ENCODE measurements around the gene KCNK1. TPM values are rescaled to one million over a fixed set of nuclear protein-coding genes. Genes with fewer than 3 reads are reported as not detected.
"Not testable (repeated sequence)": the region's sequence is repeated elsewhere in the genome, so short reads cannot be mapped to it uniquely, and the experiment has no call there.

KCNK1 gene
- total RNA-seq, 2 experiments from 2014 or later, result not detected

GRCh38 chr1:233597489-233597901 lies 16.4 kb upstream of the KCNK1 start:
- Mint-ChIP-seq H3K36me3 (no peaks in the 10 kb centered on the region), H3K27me3 (peaks cover 5% of the 10 kb centered on the region), H3K27ac (no peak overlapping the region), H3K4me1 (no peaks in the 10 kb centered on the region), H3K4me3 (no peak overlapping the region), H3K9me3 (peaks cover 4% of the 10 kb centered on the region)
- ATAC-seq (ENCODE audit: low read depth), result no peak
- no peak for DNase-seq
- POLR2A ChIA-PET, result no interaction called here

- DNase-seq (no peak), ATAC-seq (ENCODE audit: low read depth) (no peak)
- no peak overlapping the region for H3K27ac Mint-ChIP-seq
- H3K9me3 Mint-ChIP-seq, result peaks cover 4% of the 10 kb centered on the region
- peaks cover 5% of the 10 kb centered on the region for H3K27me3 Mint-ChIP-seq
- no peaks in the 10 kb centered on the region for H3K36me3 Mint-ChIP-seq
- POLR2A ChIA-PET, result no interaction called here
- H3K4me3 Mint-ChIP-seq, result no peak overlapping the region
- no peaks in the 10 kb centered on the region for H3K4me1 Mint-ChIP-seq
These were observed 14.9 kb upstream of the KCNK1 start for GRCh38 chr1:233598891-233599541.

GRCh38 chr1:233599542-233600073 lies 14.3 kb upstream of the KCNK1 start:
- H3K27me3 Mint-ChIP-seq, result peaks cover 8% of the 10 kb centered on the region
- H3K4me3 Mint-ChIP-seq, result no peak overlapping the region
- ATAC-seq (ENCODE audit: low read depth), result no peak
- H3K36me3 Mint-ChIP-seq, result no peaks in the 10 kb centered on the region
- H3K4me1 Mint-ChIP-seq, result no peaks in the 10 kb centered on the region
- H3K9me3 Mint-ChIP-seq, result peaks cover 4% of the 10 kb centered on the region
- H3K27ac Mint-ChIP-seq, result no peak overlapping the region
- DNase-seq, result no peak
- POLR2A ChIA-PET, result no interaction called here

- no peak overlapping the region for H3K27ac Mint-ChIP-seq
- no peaks in the 10 kb centered on the region for H3K36me3 Mint-ChIP-seq
- no peaks in the 10 kb centered on the region for H3K4me1 Mint-ChIP-seq
- ATAC-seq (ENCODE audit: low read depth), result no peak
- H3K9me3 Mint-ChIP-seq, result peaks cover 4% of the 10 kb centered on the region
- no peak for DNase-seq
- peaks cover 9% of the 10 kb centered on the region for H3K27me3 Mint-ChIP-seq
- no peak overlapping the region for H3K4me3 Mint-ChIP-seq
- POLR2A ChIA-PET, result no interaction called here
These were observed 13.4 kb upstream of the KCNK1 start for GRCh38 chr1:233600488-233600887.

- no peak for ATAC-seq (ENCODE audit: low read depth)
- POLR2A ChIA-PET, result no interaction called here
- H3K4me3 Mint-ChIP-seq, result no peak overlapping the region
These were observed 10.4 kb upstream of the KCNK1 start for GRCh38 chr1:233603478-233603877.

GRCh38 chr1:233605205-233605604 lies 8.7 kb upstream of the KCNK1 start:
- H3K9me3 Mint-ChIP-seq, result peaks cover 4% of the 10 kb centered on the region
- H3K4me3 Mint-ChIP-seq, result no peak overlapping the region
- POLR2A ChIA-PET, result no interaction called here
- no peak for DNase-seq
- H3K27me3 Mint-ChIP-seq, result peaks cover 6% of the 10 kb centered on the region
- no peaks in the 10 kb centered on the region for H3K36me3 Mint-ChIP-seq
- ATAC-seq (ENCODE audit: low read depth), result no peak
- no peak overlapping the region for H3K27ac Mint-ChIP-seq
- peaks cover 2% of the 10 kb centered on the region for H3K4me1 Mint-ChIP-seq

More at GRCh38 chr1:233603478-233603877, 10.4 kb upstream of the KCNK1 start:
- Mint-ChIP-seq H3K27ac (no peak overlapping the region), H3K36me3 (no peaks in the 10 kb centered on the region), H3K9me3 (peaks cover 4% of the 10 kb centered on the region), H3K27me3 (peaks cover 4% of the 10 kb centered on the region), H3K4me1 (peaks cover 2% of the 10 kb centered on the region)
- no peak for DNase-seq

GRCh38 chr1:233606813-233607212 lies 7.1 kb upstream of the KCNK1 start:
- Mint-ChIP-seq H3K36me3 (no peaks in the 10 kb centered on the region), H3K9me3 (no peaks in the 10 kb centered on the region), H3K4me3 (no peak overlapping the region), H3K27ac (no peak overlapping the region), H3K4me1 (peaks cover 2% of the 10 kb centered on the region), H3K27me3 (peaks cover 12% of the 10 kb centered on the region)
- ATAC-seq (ENCODE audit: low read depth), result no peak
- POLR2A ChIA-PET, result no interaction called here
- DNase-seq, result no peak

- no peak for DNase-seq
- Mint-ChIP-seq H3K9me3 (no peaks in the 10 kb centered on the region), H3K27me3 (peaks cover 19% of the 10 kb centered on the region), H3K4me3 (no peak overlapping the region), H3K4me1 (peaks cover 2% of the 10 kb centered on the region), H3K27ac (no peak overlapping the region), H3K36me3 (no peaks in the 10 kb centered on the region)
- no peak for ATAC-seq (ENCODE audit: low read depth)
- POLR2A ChIA-PET, result no interaction called here
These were observed 6.4 kb upstream of the KCNK1 start for GRCh38 chr1:233607252-233608119.

GRCh38 chr1:233608988-233609387 lies 4.9 kb upstream of the KCNK1 start:
- no peak for DNase-seq

GRCh38 chr1:233609926-233610325 lies 4.0 kb upstream of the KCNK1 start:
- H3K27me3 Mint-ChIP-seq, result peaks cover 31% of the 10 kb centered on the region
- DNase-seq, result no peak
- peaks cover 2% of the 10 kb centered on the region for H3K4me1 Mint-ChIP-seq
- H3K9me3 Mint-ChIP-seq, result no peaks in the 10 kb centered on the region
- H3K27ac Mint-ChIP-seq, result no peak overlapping the region
- POLR2A ChIA-PET, result no interaction called here
- ATAC-seq (ENCODE audit: low read depth), result no peak
- no peaks in the 10 kb centered on the region for H3K36me3 Mint-ChIP-seq
- H3K4me3 Mint-ChIP-seq, result no peak overlapping the region

More at GRCh38 chr1:233608988-233609387, 4.9 kb upstream of the KCNK1 start:
- no peak overlapping the region for H3K27ac Mint-ChIP-seq
- peaks cover 2% of the 10 kb centered on the region for H3K4me1 Mint-ChIP-seq
- no peak overlapping the region for H3K4me3 Mint-ChIP-seq
- H3K27me3 Mint-ChIP-seq, result peaks cover 30% of the 10 kb centered on the region
- H3K9me3 Mint-ChIP-seq, result no peaks in the 10 kb centered on the region
- no peak for ATAC-seq (ENCODE audit: low read depth)
- POLR2A ChIA-PET, result no interaction called here
- no peaks in the 10 kb centered on the region for H3K36me3 Mint-ChIP-seq

GRCh38 chr1:233610628-233611027 lies 3.3 kb upstream of the KCNK1 start:
- peaks cover 2% of the 10 kb centered on the region for H3K4me1 Mint-ChIP-seq
- no peak overlapping the region for H3K27ac Mint-ChIP-seq
- H3K36me3 Mint-ChIP-seq, result no peaks in the 10 kb centered on the region
- H3K9me3 Mint-ChIP-seq, result no peaks in the 10 kb centered on the region
- ATAC-seq (ENCODE audit: low read depth) (no peak), DNase-seq (no peak)
- POLR2A ChIA-PET, result no interaction called here
- H3K27me3 Mint-ChIP-seq, result peaks cover 38% of the 10 kb centered on the region
- no peak overlapping the region for H3K4me3 Mint-ChIP-seq

- H3K27me3 Mint-ChIP-seq, result peaks cover 45% of the 10 kb centered on the region
- DNase-seq; H3K9me3 Mint-ChIP-seq; H3K36me3 Mint-ChIP-seq; POLR2A ChIA-PET; ATAC-seq (ENCODE audit: low read depth); H3K4me1 Mint-ChIP-seq; H3K4me3 Mint-ChIP-seq; H3K27ac Mint-ChIP-seq: not testable (repeated sequence)
These were observed 2.5 kb upstream of the KCNK1 start for GRCh38 chr1:233611363-233611762.

- H3K4me1 Mint-ChIP-seq, result no peaks in the 10 kb centered on the region
- no peaks in the 10 kb centered on the region for H3K9me3 Mint-ChIP-seq
- H3K36me3 Mint-ChIP-seq, result no peaks in the 10 kb centered on the region
- H3K27ac Mint-ChIP-seq, result no peak overlapping the region
- peak overlapping the region; percentile 27 for H3K4me3 Mint-ChIP-seq
- ATAC-seq (ENCODE audit: low read depth) (no peak), DNase-seq (peak; percentile 27)
- POLR2A ChIA-PET, result no interaction called here
- peaks cover 55% of the 10 kb centered on the region for H3K27me3 Mint-ChIP-seq
These were observed 352 bp downstream of the KCNK1 start for GRCh38 chr1:233614173-233614742.
